Body of pancreas (tissue), 4 donors: ENCODE measurements around the gene PDE6H.

ENCODE experiments used
- POLR2A ChIP-seq, 3 donors: fragments of 450-650 bp; IDR thresholded peaks; one replicate each; pipeline ENCODE4 v1.6.1; 2016; ENCODE audit warnings: antibody characterized with exemption in 3 of 3, mild to moderate bottlenecking in 2 of 3
- TF ChIP-seq, protein P1 (sequence below), 7 experiments: fragments of 450-650 bp in 4 of 7; fragments of 200-600 bp in 3 of 7; sonication (generic) in 3 of 7; IDR thresholded peaks; one replicate each; pipeline ENCODE4 v1.5.1; 2016 to 2019; ENCODE audit warnings: antibody characterized with exemption in 7 of 7

GRCh38 chr12:14946861-14947260 lies 26.0 kb upstream of the PDE6H start:
- TF ChIP-seq, protein P1, sequence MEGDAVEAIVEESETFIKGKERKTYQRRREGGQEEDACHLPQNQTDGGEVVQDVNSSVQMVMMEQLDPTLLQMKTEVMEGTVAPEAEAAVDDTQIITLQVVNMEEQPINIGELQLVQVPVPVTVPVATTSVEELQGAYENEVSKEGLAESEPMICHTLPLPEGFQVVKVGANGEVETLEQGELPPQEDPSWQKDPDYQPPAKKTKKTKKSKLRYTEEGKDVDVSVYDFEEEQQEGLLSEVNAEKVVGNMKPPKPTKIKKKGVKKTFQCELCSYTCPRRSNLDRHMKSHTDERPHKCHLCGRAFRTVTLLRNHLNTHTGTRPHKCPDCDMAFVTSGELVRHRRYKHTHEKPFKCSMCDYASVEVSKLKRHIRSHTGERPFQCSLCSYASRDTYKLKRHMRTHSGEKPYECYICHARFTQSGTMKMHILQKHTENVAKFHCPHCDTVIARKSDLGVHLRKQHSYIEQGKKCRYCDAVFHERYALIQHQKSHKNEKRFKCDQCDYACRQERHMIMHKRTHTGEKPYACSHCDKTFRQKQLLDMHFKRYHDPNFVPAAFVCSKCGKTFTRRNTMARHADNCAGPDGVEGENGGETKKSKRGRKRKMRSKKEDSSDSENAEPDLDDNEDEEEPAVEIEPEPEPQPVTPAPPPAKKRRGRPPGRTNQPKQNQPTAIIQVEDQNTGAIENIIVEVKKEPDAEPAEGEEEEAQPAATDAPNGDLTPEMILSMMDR (IDR thresholded peaks at IDR 0.05): no peak
- no peak for TF ChIP-seq POLR2A (IDR thresholded peaks at IDR 0.05)
